Suprapubic skin (tissue), 4 donors: ENCODE results near the gene SAMD10.

Experiments
- CTCF ChIP-seq, 2 donors: fragments of 200-600 bp in 1 of 2; fragments of 450-650 bp in 1 of 2; sonication (generic) in 1 of 2; IDR thresholded peaks; one replicate each; pipeline ENCODE4 v1.5.1; 2016 to 2019; ENCODE audit warnings: antibody characterized with exemption in 2 of 2, mild to moderate bottlenecking in 1 of 2, moderate library complexity in 1 of 2
- EP300 ChIP-seq: sonication (generic); formaldehyde crosslinking; IDR thresholded peaks from one replicate; pipeline ENCODE4 v1.6.1; 2017; ENCODE audit warnings: antibody characterized with exemption
- POLR2A ChIP-seq, 2 donors: fragments of 450-650 bp; IDR thresholded peaks; one replicate each; pipeline ENCODE4 v1.6.1; 2017; ENCODE audit warnings: antibody characterized with exemption in 2 of 2, mild to moderate bottlenecking in 2 of 2, moderate library complexity in 2 of 2
- POLR2AphosphoS5 ChIP-seq, 3 donors: sonication (generic); formaldehyde crosslinking; IDR thresholded peaks; one replicate each; pipeline ENCODE4 v1.6.1; 2017; ENCODE audit warnings: antibody characterized with exemption in 3 of 3

GRCh38 chr20:63929071-63929470 lies 50.4 kb downstream of the SAMD10 start:
- TF ChIP-seq CTCF (IDR thresholded peaks at IDR 0.05), result no peak
- no peak for TF ChIP-seq POLR2A (IDR thresholded peaks at IDR 0.05)
- no peak for TF ChIP-seq POLR2AphosphoS5 (IDR thresholded peaks at IDR 0.05)
- TF ChIP-seq EP300, result no peak
